Calu3 (cell line): ENCODE results near the gene PARP1. TPM values are rescaled to one million over a fixed set of nuclear protein-coding genes. Genes with fewer than 3 reads are reported as not detected.

Experiments
- BruUV-seq: library from RNA; stranded (reverse); fragments of 400-500 nt; replicated peaks from 2 replicates; lab custom pipeline; 2021; lab: Mats Ljungman, UMichigan
- CTCF ChIA-PET: fragments of 300-600 bp; sonication (Branson Sonifier 250); formaldehyde crosslinking; loops from one replicate; lab custom pipeline; 2022; ENCODE audit warnings: antibody characterized with exemption; lab: Charles Lee
- DNase-seq: peaks from one replicate; pipeline ENCODE4 v3.0.0; 2022
- H3K27ac Mint-ChIP-seq: one replicate; pipeline ENCODE4 v1.8.0; 2022; ENCODE audit warnings: mixed read lengths; ENCODE audit not compliant: unreplicated experiment
- H3K27me3 Mint-ChIP-seq: one replicate; pipeline ENCODE4 v1.8.0; 2022; ENCODE audit warnings: mixed read lengths; ENCODE audit not compliant: unreplicated experiment
- H3K36me3 Mint-ChIP-seq: one replicate; pipeline ENCODE4 v1.8.0; 2022; ENCODE audit warnings: mild to moderate bottlenecking, moderate library complexity, mixed read lengths; ENCODE audit not compliant: insufficient read depth, unreplicated experiment
- H3K4me1 Mint-ChIP-seq: one replicate; pipeline ENCODE4 v1.8.0; 2022; ENCODE audit warnings: mild to moderate bottlenecking, low read depth, mixed read lengths; ENCODE audit not compliant: unreplicated experiment
- H3K4me3 Mint-ChIP-seq: one replicate; pipeline ENCODE4 v1.8.0; 2022; ENCODE audit warnings: mild to moderate bottlenecking, low read depth, moderate library complexity, mixed read lengths; ENCODE audit not compliant: unreplicated experiment
- H3K9me3 Mint-ChIP-seq: one replicate; pipeline ENCODE4 v1.8.0; 2022; ENCODE audit warnings: low read depth, mixed read lengths; ENCODE audit not compliant: unreplicated experiment
- CTCF ChIP-seq: fragments of 200-600 bp; IDR thresholded peaks from one replicate; pipeline ENCODE4 v1.8.0; 2022; ENCODE audit warnings: antibody characterized with exemption; ENCODE audit not compliant: unreplicated experiment
- intact Hi-C: fragments of 100-400 bp; cut with micrococcal nuclease; formaldehyde crosslinking; loops from one replicate; pipeline ENCODE4 v1.10.0; 2022; ENCODE audit not compliant: unreplicated experiment
- total RNA-seq: library from RNA; stranded (reverse); gene quantifications from 2 replicates; pipeline ENCODE4 v1.2.3, GENCODE V29; 2022

The PARP1 gene
- total RNA-seq, 1 experiment from 2014 or later = 136 TPM

GRCh38 chr1:226360106-226360746 lies 47.7 kb downstream of the PARP1 start:
- TF ChIP-seq CTCF = no peak
- no peak overlapping the region for H3K4me3 Mint-ChIP-seq
- DNase-seq = no peak
- intact Hi-C loops = no loop called here
- H3K4me1 Mint-ChIP-seq = no peaks in the 10 kb centered on the region
- H3K36me3 Mint-ChIP-seq = peaks cover 13% of the 10 kb centered on the region
- H3K27me3 Mint-ChIP-seq = no peaks in the 10 kb centered on the region
- no peaks in the 10 kb centered on the region for H3K9me3 Mint-ChIP-seq
- BruUV-seq = no TSS peak
- CTCF ChIA-PET = interaction anchor here (0.8 kb wide), 1 partner anchor 242 kb away, joined by 4 read pairs; no protein-coding TSS in a partner anchor
- H3K27ac Mint-ChIP-seq = no peak overlapping the region

- peaks cover 17% of the 10 kb centered on the region for H3K36me3 Mint-ChIP-seq
- DNase-seq = no peak
- intact Hi-C loops = no loop called here
- H3K27me3 Mint-ChIP-seq = no peaks in the 10 kb centered on the region
- CTCF ChIA-PET = no interaction called here
- no peak overlapping the region for H3K27ac Mint-ChIP-seq
- no peak for TF ChIP-seq CTCF
- H3K4me3 Mint-ChIP-seq = no peak overlapping the region
- BruUV-seq = no TSS peak
- no peaks in the 10 kb centered on the region for H3K9me3 Mint-ChIP-seq
- no peaks in the 10 kb centered on the region for H3K4me1 Mint-ChIP-seq
Measured at GRCh38 chr1:226357416-226357815, 50.5 kb downstream of the PARP1 start.

GRCh38 chr1:226355669-226356551 lies 52.0 kb downstream of the PARP1 start:
- no peak for TF ChIP-seq CTCF
- Mint-ChIP-seq H3K27ac (no peak overlapping the region), H3K27me3 (no peaks in the 10 kb centered on the region), H3K9me3 (no peaks in the 10 kb centered on the region), H3K4me1 (no peaks in the 10 kb centered on the region), H3K36me3 (peaks cover 10% of the 10 kb centered on the region), H3K4me3 (no peak overlapping the region)
- intact Hi-C loops = no loop called here
- no TSS peak for BruUV-seq
- DNase-seq = no peak
- CTCF ChIA-PET = no interaction called here

GRCh38 chr1:226355016-226355415 lies 52.9 kb downstream of the PARP1 start:
- Mint-ChIP-seq H3K27ac (no peak overlapping the region), H3K9me3 (no peaks in the 10 kb centered on the region), H3K27me3 (no peaks in the 10 kb centered on the region), H3K36me3 (peaks cover 12% of the 10 kb centered on the region), H3K4me3 (no peak overlapping the region), H3K4me1 (peaks cover 8% of the 10 kb centered on the region)
- no peak for DNase-seq
- TF ChIP-seq CTCF = no peak
- BruUV-seq = no TSS peak
- CTCF ChIA-PET = no interaction called here
- intact Hi-C loops = no loop called here
